H1 (cell line): ENCODE measurements around the gene TRDMT1. TPM values are rescaled to one million over a fixed set of nuclear protein-coding genes. Genes with fewer than 3 reads are reported as not detected.

Source experiments
- CEBPB ChIP-seq: IDR thresholded peaks from 2 replicates; pipeline ENCODE4 v1.6.1; 2012; ENCODE audit warnings: low read depth, low read length
- EGR1 ChIP-seq: IDR thresholded peaks from 2 replicates; pipeline ENCODE4 v1.6.1; 2011; ENCODE audit warnings: low read depth, low read length, borderline replicate concordance
- NANOG ChIP-seq: IDR thresholded peaks from 2 replicates; pipeline ENCODE4 v1.6.1; 2011; ENCODE audit warnings: low read length, low read depth, mild to moderate bottlenecking, inconsistent platforms; ENCODE audit not compliant: insufficient read depth, poor library complexity, severe bottlenecking
- POLR2A ChIP-seq, 2 experiments: IDR thresholded peaks; 1 replicate in 1 of 2; 2 replicates in 1 of 2; pipeline ENCODE4 v1.6.1; 2011; ENCODE audit warnings: low read depth in 2 of 2, low read length in 2 of 2, mild to moderate bottlenecking in 2 of 2; ENCODE audit errors: control extremely low read depth in 1 of 2
- SP1 ChIP-seq: IDR thresholded peaks from 2 replicates; pipeline ENCODE4 v1.6.1; 2011; ENCODE audit warnings: low read depth, low read length
- SUZ12 ChIP-seq: fragments of 200-600 bp; sonication (generic); IDR thresholded peaks from 2 replicates; pipeline ENCODE4 v1.6.1; 2012; ENCODE audit warnings: mild to moderate bottlenecking, inconsistent platforms, low read length, moderate library complexity, mixed read lengths
- USF2 ChIP-seq: IDR thresholded peaks from 2 replicates; pipeline ENCODE4 v1.6.1; 2011; ENCODE audit warnings: low read length, improper control_type of control experiment
- polyA plus RNA-seq, 7 experiments: library from polyadenylated mRNA; depleted of rRNA in 3 of 7; stranded (reverse) in 5 of 7; unstranded in 2 of 7; fragments of >200 nt in 5 of 7; fragments of 200-250 nt in 2 of 7; gene quantifications; 1 replicate in 5 of 7; 2 replicates in 1 of 7; 4 replicates in 1 of 7; pipeline versions ENCODE4 v1.2.1 to v1.2.3, GENCODE V29; 2011 to 2013; ENCODE audit warnings: missing spikeins in 2 of 7, mixed read lengths in 2 of 7
- total RNA-seq: library from RNA; stranded (reverse); fragmentation: NEBNext Ultra II Directional; extraction: Animal tissue kit (Norgen Biotek cat#: 25700); gene quantifications from 2 replicates; pipeline ENCODE4 v1.2.1, GENCODE V29; 2021
- TF ChIP-seq, protein P1 (sequence below): fragments of 300-600 bp; sonication (generic); IDR thresholded peaks from 2 replicates; pipeline ENCODE4 v1.7.1; 2012; ENCODE audit warnings: low read length, moderate library complexity, mild to moderate bottlenecking, inconsistent platforms; ENCODE audit not compliant: insufficient replicate concordance
- TF ChIP-seq, protein P2 (sequence below): IDR thresholded peaks from 2 replicates; pipeline ENCODE4 v1.6.1; 2011; ENCODE audit warnings: low read depth, mild to moderate bottlenecking, low read length; ENCODE audit not compliant: insufficient read depth

The TRDMT1 gene
- total and polyA plus RNA-seq, 2 of the 8 experiments (the other 6 are each of a cell fraction or from before 2014, with no cell fraction given): 7.4 to 21.4 TPM

GRCh38 chr10:17196573-17196972 lies 4.9 kb downstream of the TRDMT1 start (continued):
- TF ChIP-seq, protein P1, sequence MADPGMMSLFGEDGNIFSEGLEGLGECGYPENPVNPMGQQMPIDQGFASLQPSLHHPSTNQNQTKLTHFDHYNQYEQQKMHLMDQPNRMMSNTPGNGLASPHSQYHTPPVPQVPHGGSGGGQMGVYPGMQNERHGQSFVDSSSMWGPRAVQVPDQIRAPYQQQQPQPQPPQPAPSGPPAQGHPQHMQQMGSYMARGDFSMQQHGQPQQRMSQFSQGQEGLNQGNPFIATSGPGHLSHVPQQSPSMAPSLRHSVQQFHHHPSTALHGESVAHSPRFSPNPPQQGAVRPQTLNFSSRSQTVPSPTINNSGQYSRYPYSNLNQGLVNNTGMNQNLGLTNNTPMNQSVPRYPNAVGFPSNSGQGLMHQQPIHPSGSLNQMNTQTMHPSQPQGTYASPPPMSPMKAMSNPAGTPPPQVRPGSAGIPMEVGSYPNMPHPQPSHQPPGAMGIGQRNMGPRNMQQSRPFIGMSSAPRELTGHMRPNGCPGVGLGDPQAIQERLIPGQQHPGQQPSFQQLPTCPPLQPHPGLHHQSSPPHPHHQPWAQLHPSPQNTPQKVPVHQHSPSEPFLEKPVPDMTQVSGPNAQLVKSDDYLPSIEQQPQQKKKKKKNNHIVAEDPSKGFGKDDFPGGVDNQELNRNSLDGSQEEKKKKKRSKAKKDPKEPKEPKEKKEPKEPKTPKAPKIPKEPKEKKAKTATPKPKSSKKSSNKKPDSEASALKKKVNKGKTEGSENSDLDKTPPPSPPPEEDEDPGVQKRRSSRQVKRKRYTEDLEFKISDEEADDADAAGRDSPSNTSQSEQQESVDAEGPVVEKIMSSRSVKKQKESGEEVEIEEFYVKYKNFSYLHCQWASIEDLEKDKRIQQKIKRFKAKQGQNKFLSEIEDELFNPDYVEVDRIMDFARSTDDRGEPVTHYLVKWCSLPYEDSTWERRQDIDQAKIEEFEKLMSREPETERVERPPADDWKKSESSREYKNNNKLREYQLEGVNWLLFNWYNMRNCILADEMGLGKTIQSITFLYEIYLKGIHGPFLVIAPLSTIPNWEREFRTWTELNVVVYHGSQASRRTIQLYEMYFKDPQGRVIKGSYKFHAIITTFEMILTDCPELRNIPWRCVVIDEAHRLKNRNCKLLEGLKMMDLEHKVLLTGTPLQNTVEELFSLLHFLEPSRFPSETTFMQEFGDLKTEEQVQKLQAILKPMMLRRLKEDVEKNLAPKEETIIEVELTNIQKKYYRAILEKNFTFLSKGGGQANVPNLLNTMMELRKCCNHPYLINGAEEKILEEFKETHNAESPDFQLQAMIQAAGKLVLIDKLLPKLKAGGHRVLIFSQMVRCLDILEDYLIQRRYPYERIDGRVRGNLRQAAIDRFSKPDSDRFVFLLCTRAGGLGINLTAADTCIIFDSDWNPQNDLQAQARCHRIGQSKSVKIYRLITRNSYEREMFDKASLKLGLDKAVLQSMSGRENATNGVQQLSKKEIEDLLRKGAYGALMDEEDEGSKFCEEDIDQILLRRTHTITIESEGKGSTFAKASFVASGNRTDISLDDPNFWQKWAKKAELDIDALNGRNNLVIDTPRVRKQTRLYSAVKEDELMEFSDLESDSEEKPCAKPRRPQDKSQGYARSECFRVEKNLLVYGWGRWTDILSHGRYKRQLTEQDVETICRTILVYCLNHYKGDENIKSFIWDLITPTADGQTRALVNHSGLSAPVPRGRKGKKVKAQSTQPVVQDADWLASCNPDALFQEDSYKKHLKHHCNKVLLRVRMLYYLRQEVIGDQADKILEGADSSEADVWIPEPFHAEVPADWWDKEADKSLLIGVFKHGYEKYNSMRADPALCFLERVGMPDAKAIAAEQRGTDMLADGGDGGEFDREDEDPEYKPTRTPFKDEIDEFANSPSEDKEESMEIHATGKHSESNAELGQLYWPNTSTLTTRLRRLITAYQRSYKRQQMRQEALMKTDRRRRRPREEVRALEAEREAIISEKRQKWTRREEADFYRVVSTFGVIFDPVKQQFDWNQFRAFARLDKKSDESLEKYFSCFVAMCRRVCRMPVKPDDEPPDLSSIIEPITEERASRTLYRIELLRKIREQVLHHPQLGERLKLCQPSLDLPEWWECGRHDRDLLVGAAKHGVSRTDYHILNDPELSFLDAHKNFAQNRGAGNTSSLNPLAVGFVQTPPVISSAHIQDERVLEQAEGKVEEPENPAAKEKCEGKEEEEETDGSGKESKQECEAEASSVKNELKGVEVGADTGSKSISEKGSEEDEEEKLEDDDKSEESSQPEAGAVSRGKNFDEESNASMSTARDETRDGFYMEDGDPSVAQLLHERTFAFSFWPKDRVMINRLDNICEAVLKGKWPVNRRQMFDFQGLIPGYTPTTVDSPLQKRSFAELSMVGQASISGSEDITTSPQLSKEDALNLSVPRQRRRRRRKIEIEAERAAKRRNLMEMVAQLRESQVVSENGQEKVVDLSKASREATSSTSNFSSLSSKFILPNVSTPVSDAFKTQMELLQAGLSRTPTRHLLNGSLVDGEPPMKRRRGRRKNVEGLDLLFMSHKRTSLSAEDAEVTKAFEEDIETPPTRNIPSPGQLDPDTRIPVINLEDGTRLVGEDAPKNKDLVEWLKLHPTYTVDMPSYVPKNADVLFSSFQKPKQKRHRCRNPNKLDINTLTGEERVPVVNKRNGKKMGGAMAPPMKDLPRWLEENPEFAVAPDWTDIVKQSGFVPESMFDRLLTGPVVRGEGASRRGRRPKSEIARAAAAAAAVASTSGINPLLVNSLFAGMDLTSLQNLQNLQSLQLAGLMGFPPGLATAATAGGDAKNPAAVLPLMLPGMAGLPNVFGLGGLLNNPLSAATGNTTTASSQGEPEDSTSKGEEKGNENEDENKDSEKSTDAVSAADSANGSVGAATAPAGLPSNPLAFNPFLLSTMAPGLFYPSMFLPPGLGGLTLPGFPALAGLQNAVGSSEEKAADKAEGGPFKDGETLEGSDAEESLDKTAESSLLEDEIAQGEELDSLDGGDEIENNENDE: no peak
- TF ChIP-seq SP1 (no peak), CEBPB (no peak), POLR2A (IDR thresholded peaks at IDR 0.05; ENCODE audit: control extremely low read depth in 1 of 2, low read depth in 2 of 2, low read length in 2 of 2) (no peak), USF2 (no peak), NANOG (no peak), SUZ12 (no peak), EGR1 (no peak)
- TF ChIP-seq, protein P2, sequence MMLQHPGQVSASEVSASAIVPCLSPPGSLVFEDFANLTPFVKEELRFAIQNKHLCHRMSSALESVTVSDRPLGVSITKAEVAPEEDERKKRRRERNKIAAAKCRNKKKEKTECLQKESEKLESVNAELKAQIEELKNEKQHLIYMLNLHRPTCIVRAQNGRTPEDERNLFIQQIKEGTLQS: no peak
